ENCODE measurements around the gene FNIP1.
"Not testable (repeated sequence)": the region's sequence is repeated elsewhere in the genome, so short reads cannot be mapped to it uniquely, and the experiment has no call there.

The FNIP1 gene

DNA sequence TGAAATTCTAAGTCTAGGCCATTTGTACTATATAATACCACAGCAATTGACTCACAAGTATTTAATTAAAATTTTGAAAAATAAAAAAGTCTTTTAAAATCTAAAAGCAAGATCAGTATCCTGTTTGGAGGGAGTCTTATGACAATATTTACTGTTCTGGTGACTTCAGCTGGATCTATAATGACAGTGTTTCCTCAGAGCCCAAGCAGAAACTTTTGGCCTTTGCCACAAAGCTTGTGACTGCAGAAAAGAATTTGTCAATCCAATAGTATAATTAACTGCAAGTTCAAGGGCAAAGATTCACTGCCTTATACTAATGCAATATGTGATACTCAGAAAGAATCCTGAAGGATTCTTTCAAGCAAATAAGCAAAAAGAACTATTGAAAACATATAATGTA is 112.2 kb downstream of the FNIP1 start:
- no peak for DNase-seq (ENCODE audit: low spot score)

DNA sequence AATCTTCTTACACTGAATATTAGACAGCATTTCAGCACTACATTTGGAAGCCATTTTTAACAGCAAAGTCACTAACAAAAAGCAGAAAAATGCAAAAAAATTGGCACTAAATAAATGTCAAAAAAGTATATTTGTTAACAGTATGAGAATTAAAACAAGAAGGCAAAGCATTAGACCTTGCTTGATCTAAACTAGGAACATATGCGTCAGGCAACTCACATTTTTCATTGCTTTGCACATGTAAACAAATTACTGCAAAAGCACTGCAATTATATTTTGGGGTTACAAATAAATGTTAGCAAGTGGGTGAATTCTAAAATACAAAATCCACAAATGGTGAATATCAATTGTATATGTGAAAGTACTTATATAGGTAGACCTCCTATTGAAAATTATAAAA is 112.8 kb downstream of the FNIP1 start:
- no peak for DNase-seq (ENCODE audit: low spot score)

DNA sequence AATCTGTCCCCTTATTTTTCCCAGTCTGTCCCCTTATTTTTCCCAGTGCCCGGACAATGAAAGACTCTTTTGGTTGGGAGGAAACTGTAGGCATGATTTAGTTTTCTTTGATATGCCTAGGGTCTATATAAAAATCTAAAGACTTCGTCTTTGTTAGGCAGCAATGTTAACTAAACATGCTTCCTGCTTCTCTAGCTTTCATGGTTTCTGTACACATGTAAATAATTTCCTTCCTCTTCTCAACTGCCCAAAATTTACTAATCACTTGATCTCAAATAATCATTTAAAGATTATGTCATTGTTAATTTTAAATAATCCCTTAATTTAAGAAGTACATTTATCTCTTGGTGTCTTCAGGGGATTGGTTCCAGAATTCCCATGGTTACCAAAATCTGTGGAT is 114.0 kb downstream of the FNIP1 start:
- DNase-seq (ENCODE audit: low spot score), result no peak

DNA sequence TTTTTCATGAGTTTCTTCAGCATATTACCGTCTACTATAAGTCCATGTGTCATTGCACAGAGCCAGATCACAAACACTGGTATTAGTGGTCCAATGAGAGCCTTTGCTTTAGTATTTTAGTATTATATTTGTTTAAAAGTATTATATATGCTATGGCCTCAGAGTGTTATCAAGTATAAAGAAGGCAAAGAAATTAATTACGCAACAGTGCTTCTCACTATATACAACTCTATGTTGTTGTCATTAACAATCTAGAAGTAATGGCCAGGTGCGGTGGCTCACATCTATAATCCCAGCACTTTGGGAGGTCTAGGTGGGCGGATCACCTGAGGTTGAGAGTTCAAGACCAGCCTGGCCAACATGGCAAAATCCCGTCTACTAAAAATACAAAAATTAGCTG is 114.6 kb downstream of the FNIP1 start:
- no peak for DNase-seq (ENCODE audit: low spot score)

DNA sequence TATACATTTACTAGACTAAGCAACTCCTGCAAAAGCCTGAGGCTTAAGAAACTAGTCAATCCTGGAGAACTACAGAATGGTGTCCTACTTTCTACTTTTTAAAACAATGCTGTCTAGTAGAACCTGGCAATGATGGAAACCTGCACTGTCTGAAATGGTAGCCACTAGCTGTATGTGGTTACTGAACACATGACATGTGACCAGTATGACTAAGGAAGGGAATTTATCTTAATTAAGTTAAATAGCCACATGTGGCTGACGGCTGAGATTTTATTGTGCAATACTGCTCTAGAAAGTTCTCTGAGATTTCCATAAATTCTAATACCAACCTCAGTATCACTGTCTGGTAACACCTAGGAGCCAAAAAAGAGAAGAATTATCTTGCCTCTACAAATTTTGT is 116.9 kb downstream of the FNIP1 start:
- no peak for DNase-seq (ENCODE audit: low spot score)

DNA sequence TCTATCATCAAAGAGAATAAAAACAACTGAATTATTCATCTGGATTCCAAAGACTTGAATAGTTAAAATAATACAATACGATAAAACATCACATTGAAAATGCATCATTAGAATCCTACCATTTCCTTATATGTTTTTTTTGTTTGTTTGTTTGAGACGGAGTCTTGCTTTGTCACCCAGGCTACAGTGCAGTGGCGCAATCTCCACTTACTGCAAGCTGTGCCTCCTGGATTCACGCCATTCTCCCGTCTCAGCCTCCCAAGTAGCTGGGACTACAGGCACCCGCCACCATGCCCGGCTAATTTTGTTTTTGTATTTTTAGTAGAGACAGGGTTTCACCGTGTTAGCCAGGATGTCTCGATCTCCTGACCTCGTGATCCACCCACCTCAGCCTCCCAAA is 118.5 kb downstream of the FNIP1 start:
- not testable (repeated sequence) for DNase-seq (ENCODE audit: low spot score)

DNA sequence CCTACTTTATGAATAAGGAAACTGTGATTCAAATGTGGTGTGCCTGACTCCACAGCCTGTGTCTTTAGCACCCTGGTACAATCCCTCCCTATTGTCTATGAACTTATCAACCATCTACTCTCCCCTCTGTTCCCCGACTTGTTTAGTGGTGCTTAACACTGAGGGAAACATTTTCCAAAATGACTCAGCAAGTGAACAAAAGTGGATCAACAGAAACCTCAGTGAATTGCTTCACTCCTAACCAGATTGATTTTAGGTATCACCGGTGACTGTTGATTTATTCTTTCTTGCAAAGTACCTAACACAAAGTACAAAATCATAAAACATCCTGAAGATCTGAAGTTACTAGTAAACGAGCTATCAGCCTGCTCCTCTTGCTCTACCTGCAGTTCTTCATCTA is 119.7 kb downstream of the FNIP1 start:
- no peak for DNase-seq (ENCODE audit: low spot score)

DNA sequence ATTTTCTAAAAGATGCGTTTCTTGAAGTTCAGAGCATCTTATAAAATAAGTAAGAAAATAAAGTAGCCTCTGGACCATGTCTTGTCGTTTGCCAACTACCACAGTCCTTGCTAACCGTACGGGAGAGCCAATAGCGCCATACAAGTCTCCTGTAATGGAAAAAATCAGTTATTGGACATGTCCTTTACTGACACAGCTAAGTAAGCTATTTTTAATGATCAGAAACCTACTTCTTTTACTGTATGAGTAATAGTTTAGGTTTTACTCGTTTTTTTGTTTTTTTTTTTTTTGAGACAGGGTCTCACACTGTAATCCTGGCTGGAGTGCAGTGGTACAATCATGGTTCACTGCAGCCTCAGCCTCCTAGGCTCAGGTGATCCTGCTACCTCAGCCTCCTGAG is 124.0 kb downstream of the FNIP1 start:
- DNase-seq (ENCODE audit: low spot score), result no peak

DNA sequence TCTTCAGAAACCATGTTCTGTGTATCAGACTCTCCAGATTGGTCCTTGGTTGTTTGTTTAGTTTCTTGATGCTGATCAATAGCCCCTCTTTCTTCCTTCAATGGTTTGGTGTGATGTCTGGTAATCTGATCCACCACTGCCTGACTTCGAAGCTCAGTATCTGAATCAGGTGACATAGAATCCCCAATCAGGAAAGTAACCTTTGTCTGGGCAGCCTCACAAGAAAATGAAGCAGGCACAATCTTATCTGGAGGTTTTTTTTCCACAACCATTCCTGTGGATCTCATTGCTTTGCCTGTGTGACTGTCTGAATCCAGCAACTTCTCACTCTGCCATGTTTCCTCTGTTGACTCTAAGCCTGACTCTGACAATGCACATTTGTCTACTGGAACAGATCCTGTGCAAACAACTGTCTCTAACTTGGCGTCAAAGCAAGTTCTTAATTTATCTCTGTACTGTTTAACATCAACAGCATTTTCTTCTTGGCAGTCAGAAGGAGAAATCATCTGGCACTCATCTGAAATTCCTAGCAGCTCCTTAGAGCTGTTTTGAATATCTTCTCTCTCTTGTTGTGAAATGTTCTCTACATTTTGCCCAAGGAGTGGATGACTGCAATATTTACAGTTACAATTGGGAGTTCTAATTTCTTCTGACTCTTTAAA is 124.7 kb downstream of the FNIP1 start:
- DNase-seq (ENCODE audit: low spot score), result no peak

DNA sequence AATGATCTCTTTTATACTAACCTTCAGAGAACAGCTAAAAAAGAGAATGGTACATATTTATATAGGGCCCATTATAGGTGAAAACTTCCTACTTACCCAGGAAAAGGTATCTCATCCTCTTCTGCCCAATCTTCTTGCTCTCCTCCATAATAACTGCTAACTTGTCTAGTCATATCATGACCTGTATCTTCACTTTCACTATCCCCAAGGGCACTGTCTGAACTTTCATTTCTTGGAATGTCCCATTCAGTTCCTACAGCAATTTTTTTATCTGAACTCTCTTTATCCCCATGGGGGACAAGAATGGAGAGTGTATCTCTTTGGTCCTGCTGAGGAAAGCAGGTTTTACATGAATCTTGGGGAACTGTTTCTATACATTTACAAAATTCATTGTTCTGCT is 125.4 kb downstream of the FNIP1 start:
- no peak for DNase-seq (ENCODE audit: low spot score)

DNA sequence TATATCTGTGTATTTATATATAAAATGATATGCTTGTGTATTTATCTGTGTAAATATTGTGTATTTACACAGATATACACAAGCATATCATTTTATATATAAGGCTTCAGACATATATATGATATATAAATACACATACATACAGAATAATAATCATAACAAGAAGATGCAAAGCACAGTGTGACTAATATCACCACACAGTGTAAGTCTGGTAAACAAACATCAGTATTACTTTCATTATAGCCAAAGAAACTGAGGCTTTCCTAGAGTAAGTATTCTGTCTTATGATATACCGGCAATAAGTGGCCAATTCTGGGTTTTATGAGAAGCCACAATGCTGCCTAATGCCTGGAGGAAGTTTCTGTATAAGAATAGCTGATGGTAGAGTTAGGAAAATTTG is 131.9 kb downstream of the FNIP1 start:
- DNase-seq (ENCODE audit: low spot score), result no peak

DNA sequence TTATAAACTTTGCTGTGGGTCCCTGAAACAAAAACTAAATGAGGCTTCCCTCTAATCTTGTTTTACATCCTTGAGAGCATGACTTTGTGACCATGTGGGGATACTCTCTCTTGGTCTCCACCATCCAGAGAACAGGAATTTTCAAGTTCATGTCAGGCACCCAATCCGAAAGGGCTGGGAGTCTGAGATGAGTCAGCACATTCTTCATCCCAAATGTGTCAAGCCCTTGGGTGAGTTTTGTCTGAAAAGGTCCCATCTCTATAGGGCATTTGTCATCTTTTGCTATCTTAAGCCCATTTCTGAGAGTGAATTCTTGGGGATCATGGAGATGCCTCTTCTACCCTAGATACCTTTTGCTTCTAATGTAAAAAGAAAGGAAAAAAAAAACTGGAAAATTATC is 134.9 kb downstream of the FNIP1 start:
- no peak for DNase-seq (ENCODE audit: low spot score)

DNA sequence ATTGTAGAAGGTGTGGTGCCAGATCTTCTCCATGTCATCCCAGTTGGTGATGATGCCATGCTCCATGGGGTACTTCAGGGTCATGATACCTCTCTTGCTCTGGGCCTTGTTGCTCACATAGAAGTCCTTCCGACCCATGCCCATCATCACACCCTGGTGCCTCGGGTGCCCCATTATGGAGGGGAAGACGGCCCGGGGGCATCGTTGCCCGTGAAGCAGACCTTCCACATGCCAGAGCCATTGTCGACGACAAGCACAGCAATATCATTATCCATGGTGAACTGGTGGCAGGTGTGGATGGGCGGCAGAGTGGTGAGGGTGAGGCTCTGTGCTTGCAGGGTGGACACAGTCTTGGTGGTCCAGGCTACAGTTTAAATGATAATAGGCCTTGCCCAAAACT is 137.0 kb downstream of the FNIP1 start:
- no peak for DNase-seq (ENCODE audit: low spot score)

DNA sequence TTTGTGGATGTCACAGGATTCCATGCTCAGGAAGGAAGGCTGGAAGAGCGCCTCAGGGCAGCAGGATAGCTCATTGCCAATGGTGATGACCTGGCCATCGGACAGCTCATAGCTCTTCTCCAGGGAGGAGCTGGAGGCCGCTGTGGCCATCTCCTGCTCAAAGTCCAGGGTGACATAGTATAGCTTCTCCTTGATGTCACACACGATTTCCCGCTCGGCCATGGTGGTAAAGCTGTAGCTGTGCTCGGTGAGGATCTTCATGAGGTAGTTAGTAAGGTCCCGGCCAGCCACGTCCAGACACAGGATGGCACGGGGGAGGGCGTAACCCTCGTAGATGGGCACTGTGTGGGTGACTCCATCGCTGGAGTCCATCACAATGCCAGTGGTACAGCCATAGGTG is 137.5 kb downstream of the FNIP1 start:
- no peak for DNase-seq (ENCODE audit: low spot score)

DNA sequence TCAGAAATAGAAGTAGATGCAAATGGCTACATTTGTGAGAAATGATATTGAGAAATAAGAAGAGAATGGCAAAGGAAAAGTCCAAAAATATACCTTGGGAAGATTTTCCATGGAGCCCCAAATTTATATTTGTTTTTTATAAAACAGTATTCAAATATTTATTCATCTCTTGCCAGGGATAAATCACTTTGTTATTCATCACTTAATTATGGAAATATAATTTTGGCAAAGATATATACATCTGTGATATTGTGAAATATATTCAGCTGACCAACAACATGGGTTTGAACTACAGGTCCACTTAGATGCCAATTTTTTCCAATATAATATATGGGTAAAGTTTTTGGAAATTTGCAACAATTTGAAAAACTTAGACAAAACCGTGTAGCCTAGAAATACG is 142.0 kb downstream of the FNIP1 start:
- DNase-seq (ENCODE audit: low spot score), result no peak

DNA sequence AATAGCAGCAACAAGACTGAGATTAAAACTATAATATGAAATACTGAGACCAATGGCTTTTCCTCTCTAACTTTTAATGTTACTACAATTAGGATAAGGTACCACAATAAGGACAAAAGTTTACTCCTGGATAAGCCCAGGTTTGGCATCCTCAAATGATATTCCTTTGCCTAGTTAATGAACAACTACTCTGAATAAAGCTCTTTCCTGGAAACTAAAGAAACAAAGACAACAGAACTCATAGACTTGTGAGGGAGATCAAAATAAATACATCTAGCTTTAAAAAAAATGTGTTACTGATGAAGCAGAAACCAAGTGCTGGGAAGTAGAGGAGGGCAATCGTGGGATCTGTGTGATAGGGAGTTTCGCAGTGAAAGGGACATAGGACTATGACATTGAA is 142.5 kb downstream of the FNIP1 start:
- DNase-seq (ENCODE audit: low spot score), result no peak

DNA sequence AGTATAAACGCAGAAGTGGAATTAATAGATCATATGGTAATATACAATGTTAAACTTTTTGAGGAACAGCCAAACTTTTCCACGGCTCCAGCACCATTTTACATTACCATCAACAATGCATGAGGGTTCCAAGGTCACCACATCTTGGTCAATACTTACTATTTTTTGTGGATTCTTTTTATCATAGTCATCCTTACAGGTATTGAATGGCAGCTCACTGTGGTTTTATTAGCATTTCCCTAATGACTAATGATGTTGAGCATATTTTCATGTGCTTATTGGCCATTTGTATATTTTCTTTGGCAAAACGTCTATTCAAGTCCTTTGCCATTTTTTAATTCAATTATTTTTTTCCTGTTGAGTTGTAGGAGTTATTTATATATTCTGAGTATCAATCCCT is 147.7 kb downstream of the FNIP1 start:
- no peak for DNase-seq (ENCODE audit: low spot score)

DNA sequence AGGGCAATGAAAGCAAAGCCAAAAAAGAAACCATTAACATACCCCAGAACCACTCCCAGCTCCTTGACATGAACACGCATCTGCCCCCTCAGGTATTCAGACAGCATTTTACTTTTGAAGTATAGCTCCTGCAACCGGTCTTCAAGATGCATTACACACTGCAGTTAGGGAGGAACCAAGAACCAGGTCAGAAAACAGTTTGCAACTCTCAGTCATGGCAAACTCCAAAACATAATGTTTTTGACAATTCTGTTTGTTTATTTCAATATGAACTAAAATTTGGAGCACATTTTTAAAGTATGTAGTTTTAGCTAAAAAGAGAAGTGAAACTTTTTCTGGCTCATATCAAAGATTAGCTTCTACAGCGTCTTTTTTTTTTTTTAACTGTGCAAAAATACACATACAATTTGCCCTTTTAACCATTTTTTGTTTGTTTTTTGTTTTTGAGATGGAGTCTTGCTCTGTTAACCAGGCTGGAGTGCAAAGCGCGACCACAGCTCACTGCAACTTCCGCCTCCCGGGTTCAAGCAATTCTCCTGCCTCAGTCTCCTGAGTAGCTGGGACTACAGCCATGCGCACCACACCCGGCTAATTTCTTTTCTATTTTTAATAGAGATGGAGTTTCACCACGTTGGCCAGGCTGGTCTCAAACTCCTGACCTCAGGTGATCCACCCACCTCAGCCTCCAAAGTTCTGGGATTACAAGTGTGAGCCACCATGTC is 149.6 kb downstream of the FNIP1 start:
- DNase-seq (ENCODE audit: low spot score), result no peak

DNA sequence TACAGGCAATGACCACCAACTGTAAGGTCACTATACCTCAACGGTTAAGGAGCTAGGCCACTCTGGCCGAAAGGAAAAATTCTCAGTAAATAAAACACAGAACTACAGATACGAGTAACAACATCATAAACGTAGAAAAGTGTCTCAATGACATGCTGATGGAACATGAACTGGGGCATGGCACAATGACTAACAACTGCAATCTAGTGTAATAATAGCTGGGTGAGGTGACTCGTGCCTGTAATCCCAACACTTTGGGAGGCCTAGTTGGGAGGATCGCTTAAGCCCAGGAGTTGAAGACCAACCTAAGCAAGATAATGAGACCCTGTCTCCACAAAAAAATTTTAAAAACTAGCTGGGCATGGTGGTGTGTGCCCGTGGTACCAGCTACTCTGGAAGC is 152.0 kb downstream of the FNIP1 start:
- no peak for DNase-seq (ENCODE audit: low spot score)

DNA sequence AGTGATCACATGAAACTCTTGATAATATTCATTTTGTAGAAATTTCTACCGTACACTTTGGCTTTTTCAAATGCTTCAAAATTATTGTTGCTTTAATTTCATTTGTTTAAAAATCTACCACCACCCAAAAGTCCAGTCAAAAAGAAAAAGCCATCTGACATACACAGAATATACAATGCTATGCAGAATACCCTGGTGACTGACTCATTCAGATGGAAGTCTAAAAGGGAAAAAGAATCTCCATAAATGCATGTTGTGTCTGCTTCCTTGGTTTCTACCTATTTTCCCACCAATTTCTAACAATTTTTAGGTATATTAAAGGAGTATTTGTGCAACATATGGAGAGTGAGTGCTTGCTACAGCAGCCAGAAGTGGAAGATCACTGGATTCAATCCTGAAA is 152.4 kb downstream of the FNIP1 start:
- DNase-seq (ENCODE audit: low spot score), result no peak

DNA sequence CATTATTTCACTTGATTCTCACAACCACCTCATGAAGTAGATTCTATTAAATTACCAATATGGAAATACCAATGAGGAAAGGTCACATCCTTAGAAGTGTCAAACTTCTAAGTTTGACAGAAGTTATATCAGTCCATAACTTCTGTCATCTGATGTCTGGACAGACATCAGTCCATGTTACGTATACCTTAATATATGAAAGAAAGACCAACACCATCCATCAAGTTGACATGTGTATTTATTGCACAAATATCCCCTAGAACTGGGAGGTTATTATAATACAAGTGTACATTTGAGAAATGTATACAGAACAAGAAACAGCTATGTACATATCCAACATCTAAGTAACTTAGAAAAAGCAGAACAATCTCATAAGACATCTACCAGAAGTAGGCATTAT is 155.3 kb downstream of the FNIP1 start:
- no peak for DNase-seq (ENCODE audit: low spot score)

DNA sequence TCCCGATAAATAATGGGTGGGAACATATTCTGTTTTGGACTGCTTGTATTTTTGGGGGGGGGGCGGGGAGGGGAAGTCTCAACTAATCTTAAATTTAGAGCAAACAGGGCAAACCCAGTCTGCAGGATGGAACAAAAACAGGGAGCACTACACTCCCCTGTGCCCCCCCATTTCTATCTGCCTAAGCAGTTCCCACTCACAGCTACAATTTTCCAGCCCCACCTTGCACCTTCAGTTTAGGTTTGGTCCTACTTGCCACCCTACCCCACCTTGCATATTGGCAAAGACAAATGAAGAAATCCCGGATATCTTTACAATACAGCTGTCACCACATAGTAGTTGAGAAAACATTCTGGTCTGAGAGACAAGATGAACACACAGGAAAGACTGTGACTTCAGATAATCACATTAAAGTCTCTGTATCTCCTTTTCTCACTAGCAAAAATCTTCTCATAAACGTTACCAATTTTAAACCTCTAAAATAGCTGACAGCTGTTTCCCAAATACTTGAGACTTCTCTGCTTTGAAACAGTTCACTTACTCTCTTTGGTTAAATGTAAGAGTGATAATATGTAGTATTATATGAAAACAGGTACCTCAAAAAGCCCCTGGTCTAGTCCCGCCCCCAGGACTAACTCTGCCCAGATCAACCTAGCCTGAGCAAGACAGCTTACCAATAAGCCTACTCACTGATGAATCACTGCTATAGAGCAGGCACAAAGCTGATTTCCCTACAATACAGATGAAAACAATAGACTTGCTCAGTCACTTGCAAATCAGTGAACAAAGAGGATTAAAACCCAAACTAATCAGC is 156.6 kb downstream of the FNIP1 start:
- peak; percentile 37 for DNase-seq (ENCODE audit: low spot score)

DNA sequence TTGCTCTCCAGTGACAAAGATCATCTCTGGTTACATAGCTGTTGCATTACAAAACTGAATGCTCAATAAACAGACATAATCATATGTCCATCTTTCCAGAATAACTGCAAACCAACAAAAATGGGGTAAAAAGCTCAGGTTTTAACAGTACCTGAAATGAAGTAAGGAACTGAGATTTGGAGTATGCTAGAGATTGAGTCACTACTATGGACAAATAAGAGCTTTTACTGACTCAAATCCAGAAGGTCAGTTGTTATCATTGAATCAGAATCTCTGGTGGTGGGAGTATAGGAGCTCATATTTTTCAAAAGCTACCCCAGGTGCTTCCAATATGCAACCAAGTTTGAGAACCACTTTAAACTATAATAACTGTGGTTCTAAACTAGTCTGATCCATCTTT is 157.7 kb downstream of the FNIP1 start:
- no peak for DNase-seq (ENCODE audit: low spot score)

Measured in CD4-positive, alpha-beta T cell treated with Interleukin-6 at 100 ng/mL for 8 hours (primary cell).